GM18508 (cell line): ENCODE data around the gene IRS1.
"Not testable (repeated sequence)": the region's sequence is repeated elsewhere in the genome, so short reads cannot be mapped to it uniquely, and the experiment has no call there.

Experiments used
- ATAC-seq: cut with Tn5 transposase; IDR thresholded peaks from one replicate; pipeline ENCODE4 v1.9.1; 2021; ENCODE audit warnings: moderate number of reproducible peaks; ENCODE audit not compliant: insufficient read depth, unreplicated experiment

IRS1 gene

GRCh38 chr2:226799211-226799975, at the start of gene IRS1:
Gene IRS1, minus strand, starts transcription at chr2:226799820. Its CDS starts 1,082 bp downstream, at chr2:226798738.
- no peak for ATAC-seq

- ATAC-seq = no peak
These were observed 49.7 kb upstream of the IRS1 start for GRCh38 chr2:226849349-226849748.

- no peak for ATAC-seq
These were observed 47.9 kb upstream of the IRS1 start for GRCh38 chr2:226847511-226847910.

- no peak for ATAC-seq
These were observed 47.5 kb upstream of the IRS1 start for GRCh38 chr2:226847090-226847489.

- no peak for ATAC-seq
These were observed 45.9 kb upstream of the IRS1 start for GRCh38 chr2:226845386-226846116.

- not testable (repeated sequence) for ATAC-seq
These were observed 43.4 kb upstream of the IRS1 start for GRCh38 chr2:226843001-226843400.

GRCh38 chr2:226839951-226840350, 40.3 kb upstream of the IRS1 start:
- ATAC-seq = no peak

- ATAC-seq = no peak
These were observed 39.5 kb upstream of the IRS1 start for GRCh38 chr2:226839161-226839560.

- ATAC-seq = peak; percentile 21
These were observed 39.1 kb upstream of the IRS1 start for GRCh38 chr2:226838722-226839121.

- no peak for ATAC-seq
These were observed 38.4 kb upstream of the IRS1 start for GRCh38 chr2:226837787-226838603.

- ATAC-seq = no peak
These were observed 37.7 kb upstream of the IRS1 start for GRCh38 chr2:226837334-226837733.

- peak; percentile 5 for ATAC-seq
These were observed 36.9 kb upstream of the IRS1 start for GRCh38 chr2:226836548-226836885.

GRCh38 chr2:226835796-226836547, 36.4 kb upstream of the IRS1 start, which contains the start of gene RHBDD1:
Gene RHBDD1, plus strand, starts transcription at chr2:226836054. Its CDS starts 28,640 bp downstream, at chr2:226864694.
- ATAC-seq = peak; percentile 90

- no peak for ATAC-seq
These were observed 35.8 kb upstream of the IRS1 start for GRCh38 chr2:226835420-226835795.

- ATAC-seq = not testable (repeated sequence)
These were observed 35.3 kb upstream of the IRS1 start for GRCh38 chr2:226834880-226835279.

- ATAC-seq = no peak
These were observed 32.4 kb upstream of the IRS1 start for GRCh38 chr2:226832061-226832460.

GRCh38 chr2:226831266-226831665, 31.6 kb upstream of the IRS1 start:
- no peak for ATAC-seq

GRCh38 chr2:226829721-226830631, 30.4 kb upstream of the IRS1 start:
- no peak for ATAC-seq

GRCh38 chr2:226828191-226828590, 28.6 kb upstream of the IRS1 start:
- ATAC-seq = no peak
